Keratinocyte (primary cell): ENCODE measurements around the gene KLHL33. TPM values are rescaled to one million over a fixed set of nuclear protein-coding genes. Genes with fewer than 3 reads are reported as not detected.
A peak's percentile ranks its signal among the peaks of the same experiment; 100 is the strongest.

ENCODE experiments used
- DNase-seq: peaks from one replicate; pipeline ENCODE4 v3.0.0-alpha.2; 2011; ENCODE audit warnings: low read depth, missing footprints, low spot score
- FAIRE-seq: peaks from 2 replicates; lab custom pipeline; 2011; peaks lifted over from hg19 to GRCh38; lab: Jason Lieb, UNC
- H2AFZ ChIP-seq: 2 replicates; pipeline ENCODE4 v1.6.0; 2012; ENCODE audit warnings: low read length, control low read depth, inconsistent platforms; ENCODE audit not compliant: control insufficient read depth
- H3K27ac ChIP-seq: 2 replicates; pipeline ENCODE4 v1.5.1; 2011; ENCODE audit warnings: low read length; ENCODE audit not compliant: control insufficient read depth, insufficient read depth
- H3K27me3 ChIP-seq: 3 replicates; pipeline ENCODE4 v1.6.0; 2011; ENCODE audit warnings: low read length; ENCODE audit not compliant: control insufficient read depth, insufficient read depth; ENCODE audit errors: extremely low read depth
- H3K36me3 ChIP-seq, 2 experiments: 2 replicates in 1 of 2; 3 replicates in 1 of 2; pipeline ENCODE4 v1.5.1; 2011; ENCODE audit warnings: low read length in 2 of 2, mild to moderate bottlenecking in 1 of 2; ENCODE audit not compliant: control insufficient read depth in 2 of 2, insufficient read depth in 2 of 2; ENCODE audit errors: extremely low read depth in 1 of 2
- H3K4me1 ChIP-seq: 3 replicates; pipeline ENCODE4 v1.5.1; 2011; ENCODE audit warnings: low read length; ENCODE audit not compliant: control insufficient read depth, insufficient read depth; ENCODE audit errors: extremely low read depth
- H3K4me2 ChIP-seq: 3 replicates; pipeline ENCODE4 v1.6.0; 2011; ENCODE audit warnings: low read depth, low read length; ENCODE audit not compliant: control insufficient read depth, insufficient read depth; ENCODE audit errors: extremely low read depth
- H3K4me3 ChIP-seq, 3 experiments: fragments of 200-600 bp in 1 of 3; sonication (generic) in 1 of 3; 2 replicates in 2 of 3; 3 replicates in 1 of 3; pipeline ENCODE4 v1.5.1; 2011 to 2016; ENCODE audit warnings: low read length in 3 of 3, mild to moderate bottlenecking in 3 of 3, control low read depth in 2 of 3, inconsistent platforms in 1 of 3, low read depth in 1 of 3, mixed read lengths in 1 of 3, mixed run types in 1 of 3, moderate library complexity in 1 of 3; ENCODE audit not compliant: control insufficient read depth in 2 of 3, insufficient read depth in 2 of 3; ENCODE audit errors: extremely low read depth in 1 of 3
- H3K79me2 ChIP-seq: 2 replicates; pipeline ENCODE4 v1.6.0; 2012; ENCODE audit warnings: low read length; ENCODE audit not compliant: control insufficient read depth, insufficient read depth
- H3K9ac ChIP-seq: 3 replicates; pipeline ENCODE4 v1.6.0; 2011; ENCODE audit warnings: low read length; ENCODE audit not compliant: control insufficient read depth, insufficient read depth; ENCODE audit errors: extremely low read depth
- H3K9me1 ChIP-seq: 3 replicates; pipeline ENCODE4 v1.6.0; 2011; ENCODE audit warnings: low read length; ENCODE audit not compliant: control insufficient read depth, insufficient read depth; ENCODE audit errors: extremely low read depth
- H3K9me3 ChIP-seq: 2 replicates; pipeline ENCODE4 v1.5.1; 2012; ENCODE audit warnings: low read depth, low read length; ENCODE audit not compliant: control insufficient read depth
- H4K20me1 ChIP-seq: 3 replicates; pipeline ENCODE4 v1.6.0; 2011; ENCODE audit warnings: low read length; ENCODE audit not compliant: control insufficient read depth, insufficient read depth; ENCODE audit errors: extremely low read depth
- EZH2 ChIP-seq: IDR thresholded peaks from one replicate; pipeline ENCODE4 v1.6.1; 2012; ENCODE audit warnings: inconsistent platforms, mild to moderate bottlenecking, low read length, moderate library complexity
- dilution Hi-C: fragments of 300-500 bp; cut with MboI; formaldehyde crosslinking; loops from one replicate; pipeline ENCODE4 v1.7.0; 2020; ENCODE audit warnings: low sequenced_read_pairs; ENCODE audit not compliant: extremely low pct_ligation_motif_present
- polyA plus RNA-seq, 5 experiments: library from polyadenylated mRNA; depleted of rRNA in 3 of 5; stranded (reverse) in 3 of 5; stranded (forward) in 1 of 5; unstranded in 1 of 5; fragments of >200 nt; gene quantifications; 1 replicate in 1 of 5; 2 replicates in 3 of 5; 3 replicates in 1 of 5; pipeline versions ENCODE4 v1.2.1 to v1.2.3, GENCODE V29; 2011 to 2012; ENCODE audit warnings: missing spikeins in 2 of 5, low read depth in 1 of 5, low replicate concordance in 1 of 5
- TF ChIP-seq, protein P1 (sequence below), 3 experiments: IDR thresholded peaks in 1 of 3; conservative IDR thresholded peaks in 1 of 3; optimal IDR thresholded peaks in 1 of 3; 2 replicates in 2 of 3; 3 replicates in 1 of 3; pipeline versions ENCODE3 to v1.5.1; 2011; ENCODE audit warnings: low read length in 3 of 3, mild to moderate bottlenecking in 3 of 3, moderate library complexity in 2 of 3, control low read depth in 1 of 3, inconsistent platforms in 1 of 3; ENCODE audit not compliant: insufficient read depth in 2 of 3; ENCODE audit errors: extremely low read depth in 1 of 3

Gene KLHL33
- polyA plus RNA-seq, 1 donor (not counting 4 experiments of a cell fraction or from before 2014, with no cell fraction given), result not detected

DNA sequence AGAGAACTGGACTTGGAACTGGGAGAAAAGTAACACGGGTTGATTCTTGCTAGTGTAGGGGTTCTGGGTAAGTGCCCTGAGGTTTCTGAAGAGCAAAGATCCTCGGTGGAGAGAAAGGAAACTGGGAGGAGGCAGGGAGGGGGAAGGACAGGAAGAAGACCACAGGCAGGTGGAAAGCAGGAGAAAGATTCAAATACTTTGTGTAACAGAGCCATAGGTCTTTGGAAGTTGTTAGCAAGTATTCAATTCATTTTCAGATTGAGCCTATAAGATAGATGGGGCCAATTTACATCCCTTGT is 34.6 kb upstream of the KLHL33 start:
- peak overlapping the region; percentile 79 to 93 (median 87) for H3K4me3 ChIP-seq
- peak overlapping the region; percentile 66 for H2AFZ ChIP-seq
- peak overlapping the region; percentile 91 for H3K27ac ChIP-seq
- peaks cover 15 to 38% of the 10 kb centered on the region in 2 experiments for H3K36me3 ChIP-seq
- H3K9me1 ChIP-seq, result no peaks in the 10 kb centered on the region
- peak overlapping the region; percentile 97 for H3K9ac ChIP-seq
- no peak for FAIRE-seq
- TF ChIP-seq, protein P1, sequence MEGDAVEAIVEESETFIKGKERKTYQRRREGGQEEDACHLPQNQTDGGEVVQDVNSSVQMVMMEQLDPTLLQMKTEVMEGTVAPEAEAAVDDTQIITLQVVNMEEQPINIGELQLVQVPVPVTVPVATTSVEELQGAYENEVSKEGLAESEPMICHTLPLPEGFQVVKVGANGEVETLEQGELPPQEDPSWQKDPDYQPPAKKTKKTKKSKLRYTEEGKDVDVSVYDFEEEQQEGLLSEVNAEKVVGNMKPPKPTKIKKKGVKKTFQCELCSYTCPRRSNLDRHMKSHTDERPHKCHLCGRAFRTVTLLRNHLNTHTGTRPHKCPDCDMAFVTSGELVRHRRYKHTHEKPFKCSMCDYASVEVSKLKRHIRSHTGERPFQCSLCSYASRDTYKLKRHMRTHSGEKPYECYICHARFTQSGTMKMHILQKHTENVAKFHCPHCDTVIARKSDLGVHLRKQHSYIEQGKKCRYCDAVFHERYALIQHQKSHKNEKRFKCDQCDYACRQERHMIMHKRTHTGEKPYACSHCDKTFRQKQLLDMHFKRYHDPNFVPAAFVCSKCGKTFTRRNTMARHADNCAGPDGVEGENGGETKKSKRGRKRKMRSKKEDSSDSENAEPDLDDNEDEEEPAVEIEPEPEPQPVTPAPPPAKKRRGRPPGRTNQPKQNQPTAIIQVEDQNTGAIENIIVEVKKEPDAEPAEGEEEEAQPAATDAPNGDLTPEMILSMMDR (optimal IDR thresholded peaks at IDR 0.05 in 1 of 3, IDR thresholded peaks at IDR 0.05 in 1 of 3, conservative IDR thresholded peaks at IDR 0.05 in 1 of 3; ENCODE audit: extremely low read depth in 1 of 3, insufficient read depth in 2 of 3, low read length in 3 of 3), result no peak
- no peak for TF ChIP-seq EZH2
- H3K4me1 ChIP-seq, result peaks cover 18% of the 10 kb centered on the region
- H3K9me3 ChIP-seq, result no peaks in the 10 kb centered on the region
- peaks cover 7% of the 10 kb centered on the region for H4K20me1 ChIP-seq
- H3K4me2 ChIP-seq, result peak overlapping the region; percentile 92
- dilution Hi-C loops, result no loop called here
- H3K27me3 ChIP-seq, result no peaks in the 10 kb centered on the region
- DNase-seq, result no peak
- H3K79me2 ChIP-seq, result peaks cover 50% of the 10 kb centered on the region

DNA sequence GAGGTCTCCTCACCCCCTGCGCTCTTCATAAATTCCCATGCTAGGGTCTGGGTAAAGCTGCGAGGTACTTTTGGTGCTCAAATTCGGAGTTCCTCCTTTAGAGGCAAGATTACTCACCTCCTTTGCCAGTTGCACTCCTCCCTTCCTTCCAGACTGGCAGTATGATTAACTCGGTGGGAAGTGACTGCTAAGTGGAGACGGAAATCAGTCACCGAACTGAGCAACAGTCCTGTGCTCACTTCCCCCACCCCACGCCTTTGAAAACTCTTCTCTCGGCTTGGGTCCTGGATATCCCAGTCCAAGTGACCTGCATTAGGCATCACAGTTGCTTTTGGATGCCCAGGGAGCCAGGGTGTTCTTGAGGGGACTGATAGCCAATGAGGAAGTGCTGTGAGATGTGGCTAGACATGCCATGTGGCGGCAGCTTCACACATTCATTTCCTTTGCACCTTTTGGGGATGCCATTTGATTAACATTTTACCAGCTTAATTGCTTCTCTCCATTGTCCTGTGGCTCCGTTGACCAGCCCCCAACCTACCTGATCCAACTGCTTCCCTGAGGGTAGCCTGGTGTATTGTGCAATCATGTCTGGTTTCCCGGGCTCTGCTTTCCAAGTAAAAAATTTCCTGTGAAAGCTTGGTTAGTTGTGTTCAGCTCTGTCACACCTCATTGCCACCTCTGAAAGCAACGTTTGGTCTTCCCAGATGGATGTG is 34.1 kb upstream of the KLHL33 start:
- Histone ChIP-seq H3K4me3 (peak overlapping the region; percentile 79 to 93 (median 87)), H3K27me3 (no peaks in the 10 kb centered on the region), H3K9ac (peak overlapping the region; percentile 97), H3K36me3 (peaks cover 12 to 33% of the 10 kb centered on the region in 2 experiments), H4K20me1 (peaks cover 7% of the 10 kb centered on the region), H3K79me2 (peaks cover 50% of the 10 kb centered on the region), H3K4me1 (peaks cover 18% of the 10 kb centered on the region), H3K9me1 (no peaks in the 10 kb centered on the region), H3K4me2 (peak overlapping the region; percentile 92), H3K27ac (peak overlapping the region; percentile 91), H2AFZ (peak overlapping the region; percentile 66), H3K9me3 (no peaks in the 10 kb centered on the region)
- no peak for DNase-seq
- peak; percentile 76 for FAIRE-seq
- dilution Hi-C loops, result no loop called here
- TF ChIP-seq EZH2, result no peak
- TF ChIP-seq, protein P1 (optimal IDR thresholded peaks at IDR 0.05 in 1 of 3, IDR thresholded peaks at IDR 0.05 in 1 of 3, conservative IDR thresholded peaks at IDR 0.05 in 1 of 3; ENCODE audit: extremely low read depth in 1 of 3, insufficient read depth in 2 of 3, low read length in 3 of 3), result no peak
